Tibial nerve (tissue), 3 donors: ENCODE measurements around the gene RBM20.

Source experiments
- EP300 ChIP-seq, 2 donors: sonication (generic); formaldehyde crosslinking; IDR thresholded peaks; one replicate each; pipeline ENCODE4 v1.6.1; 2017; ENCODE audit warnings: antibody characterized with exemption in 2 of 2, mild to moderate bottlenecking in 1 of 2
- POLR2A ChIP-seq, 2 donors: fragments of 450-650 bp; IDR thresholded peaks; one replicate each; pipeline ENCODE4 v1.6.1; 2017; ENCODE audit warnings: antibody characterized with exemption in 2 of 2, mild to moderate bottlenecking in 2 of 2, moderate library complexity in 2 of 2

- TF ChIP-seq POLR2A (IDR thresholded peaks at IDR 0.05) = no peak
- TF ChIP-seq EP300 (IDR thresholded peaks at IDR 0.05) = no peak
Measured at GRCh38 chr10:110755781-110756180, 111.6 kb downstream of the RBM20 start.
